HPDE6-E6E7 (cell line): Measurements from ENCODE around the gene AXIN1.

Source experiments
- DNase-seq: peaks from one replicate; pipeline ENCODE4 v3.0.0; 2011; ENCODE audit warnings: missing footprints; ENCODE audit errors: extremely low spot score

Gene AXIN1

GRCh38 chr16:305916-306626 is 46.5 kb downstream of the AXIN1 start:
- no peak for DNase-seq

GRCh38 chr16:303760-304505 is 48.6 kb downstream of the AXIN1 start:
- DNase-seq: no peak

DNA sequence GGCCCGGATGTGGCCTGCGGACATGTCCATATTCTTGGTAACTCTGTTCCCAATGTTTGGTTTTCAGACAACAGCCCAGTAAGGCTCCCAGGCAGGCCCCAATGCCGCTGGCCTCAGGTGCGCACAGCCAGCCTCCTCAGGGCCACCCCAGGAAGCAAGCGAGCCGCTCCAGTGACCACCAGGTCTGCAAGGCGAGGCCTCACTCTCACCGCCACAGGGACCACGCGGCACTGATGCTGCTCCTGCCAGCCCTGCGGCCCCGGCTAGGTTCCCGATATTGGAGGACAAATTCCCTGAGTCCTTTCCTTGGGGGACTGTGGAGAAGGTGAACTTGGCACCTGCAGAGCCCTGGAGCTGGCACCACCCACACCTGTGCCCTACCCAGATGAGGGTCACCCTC is 50.6 kb downstream of the AXIN1 start:
- DNase-seq: no peak

GRCh38 chr16:301235-301634 is 51.3 kb downstream of the AXIN1 start:
- no peak for DNase-seq

DNA sequence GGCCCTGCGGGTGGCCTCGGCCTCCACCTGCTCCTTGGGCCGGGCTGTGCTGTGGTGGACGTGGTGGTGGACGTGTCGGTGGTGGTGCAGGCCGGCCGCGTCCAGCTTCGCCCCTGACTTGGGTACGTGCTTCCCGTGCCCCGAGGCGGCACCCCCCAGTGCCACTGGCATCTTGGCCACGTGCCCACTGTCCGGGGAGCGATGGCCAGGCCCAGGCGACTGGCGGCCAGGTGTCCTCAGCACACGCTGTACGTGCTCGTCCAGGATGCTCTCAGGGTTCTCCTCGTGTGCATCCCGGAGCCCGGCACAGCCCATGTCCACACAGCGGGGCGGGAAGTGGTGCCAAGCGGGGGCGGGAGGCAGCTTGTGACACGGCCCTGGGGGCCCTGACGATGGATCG is 54.7 kb downstream of the AXIN1 start:
- no peak for DNase-seq

GRCh38 chr16:296806-297510 is 55.6 kb downstream of the AXIN1 start:
- no peak for DNase-seq

DNA sequence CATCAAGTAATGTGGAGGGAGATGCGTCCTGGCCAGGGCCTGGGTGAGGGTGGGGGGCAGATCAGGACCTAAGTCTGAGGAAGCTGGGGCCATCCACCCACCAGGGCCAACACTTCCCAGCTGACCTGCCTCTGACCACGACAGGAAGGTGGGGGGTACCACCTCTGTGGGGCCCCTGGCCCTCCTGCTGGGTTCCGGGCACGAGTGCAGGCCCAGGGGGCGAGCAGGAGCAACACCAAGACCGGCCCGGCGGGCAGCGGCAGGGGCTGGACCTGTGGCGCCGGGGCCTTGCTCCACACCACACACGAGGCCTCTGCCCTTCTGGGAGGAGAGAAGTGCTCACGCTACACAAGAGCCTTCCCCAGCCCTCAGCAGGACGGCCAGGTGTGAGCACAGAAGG is 56.2 kb downstream of the AXIN1 start:
- DNase-seq: no peak

GRCh38 chr16:293043-293775 is 59.3 kb downstream of the AXIN1 start:
- no peak for DNase-seq

DNA sequence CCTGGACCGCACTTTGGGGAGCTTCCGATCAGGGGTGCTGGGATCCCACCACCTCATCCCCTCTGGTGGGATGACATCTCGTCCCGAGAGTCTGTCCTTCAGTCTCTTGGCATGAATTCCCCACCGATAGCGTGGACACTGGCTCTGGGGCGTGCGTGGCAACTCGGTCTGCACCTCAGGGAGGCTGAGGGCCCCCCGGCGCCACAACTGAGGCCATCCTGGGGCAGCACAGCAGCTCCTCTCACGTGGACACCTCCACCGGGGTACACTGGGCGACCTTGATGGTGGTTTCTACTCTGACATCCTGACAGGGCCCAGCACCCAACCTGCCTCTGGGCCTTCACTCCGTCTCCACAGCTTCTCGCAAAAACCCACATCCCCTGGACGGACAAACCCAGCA is 61.0 kb downstream of the AXIN1 start:
- DNase-seq: no peak

DNA sequence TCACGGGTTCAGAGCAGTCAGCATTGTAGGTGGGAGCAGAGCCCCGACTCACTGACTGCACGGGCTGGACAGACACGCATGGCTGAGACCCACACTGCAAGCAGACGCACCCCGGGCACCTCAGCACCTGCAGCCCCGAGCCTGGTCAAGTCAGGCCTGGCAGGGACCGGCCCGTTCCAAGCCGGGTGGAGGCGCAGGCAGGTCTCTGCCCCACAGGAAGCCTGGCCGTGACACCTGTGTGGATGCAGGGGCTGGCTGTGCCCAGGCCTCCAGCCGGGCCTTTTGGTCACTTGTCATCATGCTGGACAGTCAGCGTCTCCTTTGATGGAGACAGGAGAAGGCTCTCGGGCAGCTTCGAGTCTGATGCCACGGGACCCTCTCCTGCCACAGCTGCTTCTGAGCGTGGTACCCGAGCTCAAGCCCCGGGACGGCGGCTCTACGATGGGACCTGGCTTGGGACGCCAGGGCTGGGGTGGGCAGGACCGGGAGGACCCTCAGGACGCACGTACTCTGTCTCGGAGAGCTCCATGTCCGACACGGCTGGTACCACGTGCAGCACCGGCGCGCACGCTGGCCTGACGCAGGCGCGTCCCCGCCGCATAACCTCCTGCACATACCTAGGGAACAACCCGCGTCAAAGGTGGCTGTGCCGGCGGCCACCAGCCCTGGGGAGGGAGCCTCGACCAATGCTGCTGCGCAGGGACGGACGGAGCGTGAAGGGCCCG is 61.7 kb downstream of the AXIN1 start:
- no peak for DNase-seq

DNA sequence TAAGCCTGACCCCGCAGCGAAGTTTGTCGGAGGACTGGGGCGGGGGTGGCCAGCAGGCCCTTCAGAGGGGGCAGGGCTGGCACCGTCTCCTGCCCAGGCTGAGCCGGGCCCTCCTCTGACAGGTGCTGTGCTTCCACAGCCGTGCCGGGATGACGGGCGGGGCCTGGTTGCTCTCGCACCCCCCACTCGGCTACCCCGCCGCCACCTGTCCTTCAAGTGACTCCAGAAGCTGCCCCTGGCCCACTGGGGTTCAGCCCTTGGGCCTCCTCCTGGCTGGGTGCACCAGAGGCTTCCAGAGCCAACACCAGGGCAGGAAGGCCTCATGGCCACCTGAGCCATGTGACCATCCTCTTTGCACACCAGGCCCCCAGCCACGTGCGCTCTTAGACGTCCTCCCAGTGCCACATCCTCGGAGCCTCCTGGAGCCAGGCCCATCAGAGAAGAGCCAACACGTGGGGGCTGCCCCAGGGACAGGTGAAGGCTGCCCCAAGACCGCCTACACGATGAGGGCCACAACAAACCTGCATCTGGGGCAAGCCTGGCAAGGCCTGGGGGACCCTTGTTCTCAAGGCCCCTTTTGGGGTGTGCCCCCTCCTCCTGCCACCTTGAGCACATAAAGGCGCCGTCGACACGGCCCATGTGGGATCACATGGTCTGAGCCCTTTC is 62.4 kb downstream of the AXIN1 start:
- DNase-seq: no peak

- no peak for DNase-seq
These were observed 63.0 kb downstream of the AXIN1 start for GRCh38 chr16:289395-289997.

DNA sequence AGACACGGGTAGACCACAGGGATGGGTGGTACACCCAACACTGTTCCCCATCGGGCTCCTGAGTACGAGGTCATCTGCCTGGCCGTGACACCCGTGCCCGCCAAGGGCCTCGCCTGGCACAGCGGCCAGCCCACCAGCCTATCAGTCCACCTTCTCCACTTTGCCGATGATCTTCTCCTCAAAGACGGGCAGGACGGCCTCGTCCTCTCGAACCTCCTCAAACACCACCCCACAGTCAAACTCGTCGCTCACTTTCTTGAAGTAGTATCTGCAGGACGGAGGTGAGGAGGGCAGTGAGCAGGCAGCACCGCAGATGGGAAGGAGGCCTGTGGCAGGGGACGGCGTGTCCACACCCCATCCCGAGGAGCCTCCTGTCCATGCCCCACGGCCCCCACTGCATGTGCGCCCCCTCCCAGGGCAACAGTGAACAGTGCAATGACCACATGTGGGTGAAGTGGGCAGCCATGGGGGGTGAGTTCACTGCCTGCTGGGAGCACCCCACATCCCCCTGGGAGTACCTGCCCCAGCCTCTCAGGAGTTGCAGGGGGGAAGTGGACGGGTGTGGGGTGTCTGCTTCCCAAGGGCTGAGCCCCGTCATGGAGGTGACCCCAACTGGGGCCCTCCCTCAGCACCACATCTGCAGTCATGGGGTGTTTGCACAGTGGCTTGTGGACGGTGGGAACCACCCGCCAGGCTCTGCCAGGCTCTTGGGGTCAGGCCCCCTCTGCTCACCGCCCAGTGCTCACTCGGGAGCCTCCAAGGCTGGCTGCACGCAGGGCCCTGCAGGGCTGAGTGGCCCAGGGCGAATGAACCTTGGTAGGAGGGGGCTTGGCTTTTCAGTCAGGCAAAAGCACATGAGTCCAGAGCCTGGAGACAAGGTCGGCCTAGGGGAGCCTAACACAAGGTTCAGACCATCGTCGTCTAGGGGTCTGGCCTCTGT is 64.3 kb downstream of the AXIN1 start:
- no peak for DNase-seq

DNA sequence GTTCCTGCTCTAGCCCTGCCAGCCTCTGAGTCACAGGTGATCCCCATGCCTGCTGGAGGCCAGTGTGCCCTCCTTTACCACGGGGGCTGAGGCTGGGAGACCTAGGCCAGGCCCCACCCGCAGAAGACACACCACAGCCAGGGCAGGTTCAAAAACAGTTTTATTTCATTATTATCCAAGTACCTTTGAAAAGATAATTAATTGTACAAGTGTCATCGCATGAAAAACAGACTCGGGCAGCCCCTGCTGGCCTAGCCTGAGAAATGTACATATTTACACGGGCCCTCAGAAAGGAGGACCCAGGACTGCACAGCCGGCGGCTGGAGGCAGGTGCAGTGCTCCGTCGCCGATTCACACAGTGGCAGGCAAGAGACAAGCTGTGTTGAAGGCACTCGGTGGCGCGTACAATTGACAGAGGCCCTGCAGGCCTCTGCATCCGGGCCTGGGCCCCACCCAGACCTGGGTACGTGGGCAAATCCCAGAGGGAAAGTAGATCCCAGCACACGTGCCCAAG is 65.2 kb downstream of the AXIN1 start:
- DNase-seq: no peak

- DNase-seq: no peak
These were observed 65.8 kb downstream of the AXIN1 start for GRCh38 chr16:286491-287297.

DNA sequence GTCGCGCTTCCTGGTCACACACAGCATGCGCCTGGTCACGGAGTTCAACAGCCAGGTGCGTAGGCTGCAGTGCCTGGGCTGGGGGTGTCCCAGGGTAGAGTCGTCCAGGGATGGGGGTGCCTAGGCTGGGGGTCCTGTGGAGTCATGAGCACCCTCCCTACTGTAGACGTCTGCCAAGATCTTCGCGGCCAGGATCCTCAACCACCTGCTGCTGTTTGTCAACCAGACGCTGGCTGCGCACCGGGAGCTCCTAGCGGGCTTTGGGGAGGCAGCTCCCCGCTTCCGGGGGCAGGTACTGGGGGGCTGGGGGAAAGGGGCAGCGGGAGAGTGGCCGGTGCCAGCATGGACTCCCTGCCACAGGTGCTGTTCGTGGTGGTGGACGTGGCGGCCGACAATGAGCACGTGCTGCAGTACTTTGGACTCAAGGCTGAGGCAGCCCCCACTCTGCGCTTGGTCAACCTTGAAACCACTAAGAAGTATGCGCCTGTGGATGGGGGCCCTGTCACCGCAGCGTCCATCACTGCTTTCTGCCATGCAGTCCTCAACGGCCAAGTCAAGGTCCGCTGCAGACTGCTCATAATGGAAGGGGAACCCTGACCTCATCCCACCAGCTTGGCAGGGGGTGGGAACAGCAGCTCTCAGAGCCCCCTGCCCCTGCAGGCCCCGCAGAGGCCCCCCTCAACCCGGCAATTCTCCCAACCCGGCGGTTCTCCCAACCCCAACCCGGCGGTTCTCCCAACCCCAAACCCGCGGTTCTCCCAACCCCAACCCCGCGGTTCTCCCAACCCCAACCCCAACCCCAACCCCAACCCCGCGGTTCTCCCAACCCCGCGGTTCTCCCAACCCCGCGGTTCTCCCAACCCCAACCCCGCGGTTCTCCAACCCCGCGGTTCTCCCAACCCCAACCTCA is 67.1 kb downstream of the AXIN1 start:
- no peak for DNase-seq
